ENCODE data around the gene RHOV. TPM values are rescaled to one million over a fixed set of nuclear protein-coding genes. Genes with fewer than 3 reads are reported as not detected.

The RHOV gene
- total and polyA plus RNA-seq, 7 donors: 0.10 to 0.23 TPM; not detected in 5

DNA sequence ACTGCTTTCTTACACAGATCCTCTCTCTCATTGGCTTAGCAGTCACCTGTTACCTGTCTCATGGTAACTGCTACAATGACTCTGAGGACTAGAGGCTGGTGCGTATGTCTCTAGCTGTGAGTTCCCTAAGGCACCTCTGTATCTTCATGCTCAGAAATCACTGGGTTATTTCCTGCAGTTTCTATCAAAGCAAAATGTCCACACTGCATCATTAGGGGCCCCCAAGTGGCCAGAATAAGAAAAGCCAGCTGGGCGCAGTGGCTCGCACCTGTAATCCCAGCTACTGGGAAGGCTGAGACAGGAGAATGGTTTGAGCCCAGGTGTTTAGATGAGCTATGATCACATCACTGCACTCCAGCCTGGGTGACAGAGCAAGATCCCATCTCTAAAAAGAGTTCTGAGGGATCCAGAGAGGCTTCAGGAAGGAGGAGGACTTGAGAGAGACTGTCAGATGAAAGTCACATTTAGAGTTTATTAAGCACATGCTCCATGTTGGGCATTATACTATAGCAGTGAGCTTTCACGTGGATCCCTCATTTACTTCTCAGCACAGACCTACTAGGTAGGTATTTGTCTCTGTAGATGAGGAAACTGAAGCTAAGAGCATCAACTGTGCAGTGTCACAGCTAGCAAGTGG is 17.9 kb upstream of the RHOV start:
- no peaks in the 10 kb centered on the region for H3K27me3 ChIP-seq (ENCODE audit: insufficient read depth in 3 of 3, low read length in 2 of 3)
- no peak overlapping the region for H3K27ac ChIP-seq
- WGBS, 3 donors: 21 to 30% (median 23%) methylated on average over 4 of the region's 4 CpGs
- DNase-seq: no peak
- peaks cover 16% of the 10 kb centered on the region for H3K4me1 ChIP-seq
- intact Hi-C loops (cut with DNase I): loop anchor here (2.0 to 5.0 kb wide), 6 partner anchors 31 to 375 kb away; partner anchors contain the start of gene KNL1 (in 1 of the 2)
- H3K4me3 ChIP-seq: no peak overlapping the region
- no peaks in the 10 kb centered on the region for H3K9me3 ChIP-seq
- peaks cover 0 to 13% of the 10 kb centered on the region in 2 donors for H3K36me3 ChIP-seq (ENCODE audit: insufficient read depth in 1 of 2, low read depth in 1 of 2)
- no peak for ATAC-seq
- TF ChIP-seq, protein P1, sequence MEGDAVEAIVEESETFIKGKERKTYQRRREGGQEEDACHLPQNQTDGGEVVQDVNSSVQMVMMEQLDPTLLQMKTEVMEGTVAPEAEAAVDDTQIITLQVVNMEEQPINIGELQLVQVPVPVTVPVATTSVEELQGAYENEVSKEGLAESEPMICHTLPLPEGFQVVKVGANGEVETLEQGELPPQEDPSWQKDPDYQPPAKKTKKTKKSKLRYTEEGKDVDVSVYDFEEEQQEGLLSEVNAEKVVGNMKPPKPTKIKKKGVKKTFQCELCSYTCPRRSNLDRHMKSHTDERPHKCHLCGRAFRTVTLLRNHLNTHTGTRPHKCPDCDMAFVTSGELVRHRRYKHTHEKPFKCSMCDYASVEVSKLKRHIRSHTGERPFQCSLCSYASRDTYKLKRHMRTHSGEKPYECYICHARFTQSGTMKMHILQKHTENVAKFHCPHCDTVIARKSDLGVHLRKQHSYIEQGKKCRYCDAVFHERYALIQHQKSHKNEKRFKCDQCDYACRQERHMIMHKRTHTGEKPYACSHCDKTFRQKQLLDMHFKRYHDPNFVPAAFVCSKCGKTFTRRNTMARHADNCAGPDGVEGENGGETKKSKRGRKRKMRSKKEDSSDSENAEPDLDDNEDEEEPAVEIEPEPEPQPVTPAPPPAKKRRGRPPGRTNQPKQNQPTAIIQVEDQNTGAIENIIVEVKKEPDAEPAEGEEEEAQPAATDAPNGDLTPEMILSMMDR (IDR thresholded peaks at IDR 0.05): peak; percentile 54

DNA sequence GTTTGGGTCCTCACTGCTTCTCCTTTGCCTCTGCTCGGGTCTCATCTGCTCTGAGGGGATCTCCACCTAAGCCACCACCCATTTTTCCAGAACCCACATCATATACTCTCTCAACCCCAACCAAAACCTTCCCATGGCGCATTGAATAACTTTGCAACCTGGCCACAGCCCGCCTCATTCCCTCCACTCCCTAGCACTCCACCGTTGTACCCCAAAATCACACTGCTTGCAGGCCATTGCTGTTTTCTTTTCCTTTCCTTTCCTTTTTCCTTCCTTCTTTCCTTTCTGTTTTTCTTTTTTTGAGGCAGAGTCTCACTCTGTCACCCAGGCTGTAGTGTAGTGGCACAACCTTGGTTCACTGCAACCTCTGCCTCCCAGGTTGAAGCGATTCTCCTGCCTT is 17.1 kb upstream of the RHOV start:
- H3K9me3 ChIP-seq: no peaks in the 10 kb centered on the region
- DNase-seq (no peak), ATAC-seq (no peak)
- H3K27ac ChIP-seq: no peak overlapping the region
- no peak overlapping the region for H3K4me3 ChIP-seq
- no peaks in the 10 kb centered on the region for H3K27me3 ChIP-seq (ENCODE audit: insufficient read depth in 3 of 3, low read length in 2 of 3)
- WGBS, 3 donors: 84 to 87% (median 85%) methylated on average over 5 of the region's 5 CpGs
- H3K36me3 ChIP-seq (ENCODE audit: insufficient read depth in 1 of 2, low read depth in 1 of 2): peaks cover 0 to 6% of the 10 kb centered on the region in 2 donors
- H3K4me1 ChIP-seq: peaks cover 16% of the 10 kb centered on the region
- intact Hi-C loops (cut with DNase I): loop anchor here (2.0 to 5.0 kb wide), 5 partner anchors 139 to 374 kb away; partner anchors contain the start of gene KNL1 (in 1 of the 2)
- TF ChIP-seq, protein P1 (IDR thresholded peaks at IDR 0.05): no peak

DNA sequence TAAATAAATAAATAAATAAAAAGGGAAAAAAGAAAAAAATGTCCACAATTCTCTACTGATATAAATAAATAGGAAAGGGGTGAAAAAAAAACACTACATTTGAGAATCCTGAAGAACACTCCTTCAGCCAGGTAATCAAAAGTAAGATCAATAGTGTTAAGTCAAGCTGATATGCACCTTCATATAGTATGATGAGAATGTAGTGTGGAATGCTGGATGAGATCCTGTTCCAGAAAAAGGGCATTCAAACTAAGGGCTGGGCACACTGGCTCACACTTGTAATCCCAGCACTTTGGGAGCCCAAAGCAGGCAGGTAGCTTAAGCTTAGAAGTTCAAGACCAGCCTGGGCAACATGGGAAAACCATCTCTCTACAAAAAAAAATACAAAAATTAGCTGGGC is 15.1 kb upstream of the RHOV start:
- Histone ChIP-seq H3K27ac (no peak overlapping the region), H3K27me3 (ENCODE audit: insufficient read depth in 3 of 3, low read length in 2 of 3) (no peaks in the 10 kb centered on the region), H3K4me3 (no peak overlapping the region), H3K36me3 (ENCODE audit: insufficient read depth in 1 of 2, low read depth in 1 of 2) (no peaks in the 10 kb centered on the region), H3K4me1 (peaks cover 5% of the 10 kb centered on the region), H3K9me3 (no peaks in the 10 kb centered on the region)
- TF ChIP-seq, protein P1 (IDR thresholded peaks at IDR 0.05): no peak
- DNase-seq: no peak
- intact Hi-C loops (cut with DNase I): no loop called here
- no peak for ATAC-seq

DNA sequence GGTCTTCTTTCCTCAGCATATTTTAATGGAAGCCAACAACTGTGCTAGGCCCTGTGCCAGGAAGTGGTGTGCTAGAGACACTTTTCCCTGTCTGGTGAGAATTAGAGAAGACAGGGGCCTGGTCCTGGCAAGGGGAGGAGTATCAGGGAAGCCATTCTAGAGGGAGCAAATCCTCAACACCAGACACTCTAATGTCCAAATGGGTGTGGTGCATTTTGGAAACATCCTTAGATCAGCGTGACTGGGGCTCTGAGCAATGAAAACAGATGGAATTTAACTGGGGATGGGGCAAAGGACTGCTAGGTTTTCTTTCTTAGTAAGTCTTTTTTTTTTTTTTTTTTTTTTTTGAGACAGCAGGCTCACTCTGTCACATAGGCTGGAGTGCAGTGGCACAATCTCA is 12.6 kb upstream of the RHOV start:
- Histone ChIP-seq H3K4me1 (no peaks in the 10 kb centered on the region), H3K9me3 (no peaks in the 10 kb centered on the region), H3K4me3 (no peak overlapping the region), H3K27me3 (ENCODE audit: insufficient read depth in 3 of 3, low read length in 2 of 3) (no peaks in the 10 kb centered on the region), H3K36me3 (ENCODE audit: insufficient read depth in 1 of 2, low read depth in 1 of 2) (no peaks in the 10 kb centered on the region), H3K27ac (no peak overlapping the region)
- TF ChIP-seq, protein P1 (IDR thresholded peaks at IDR 0.05): no peak
- intact Hi-C loops (cut with DNase I): no loop called here
- DNase-seq: no peak
- ATAC-seq: no peak
- 37 to 58% (median 50%) methylated on average over 1 of the region's 1 CpG for WGBS, 3 donors

DNA sequence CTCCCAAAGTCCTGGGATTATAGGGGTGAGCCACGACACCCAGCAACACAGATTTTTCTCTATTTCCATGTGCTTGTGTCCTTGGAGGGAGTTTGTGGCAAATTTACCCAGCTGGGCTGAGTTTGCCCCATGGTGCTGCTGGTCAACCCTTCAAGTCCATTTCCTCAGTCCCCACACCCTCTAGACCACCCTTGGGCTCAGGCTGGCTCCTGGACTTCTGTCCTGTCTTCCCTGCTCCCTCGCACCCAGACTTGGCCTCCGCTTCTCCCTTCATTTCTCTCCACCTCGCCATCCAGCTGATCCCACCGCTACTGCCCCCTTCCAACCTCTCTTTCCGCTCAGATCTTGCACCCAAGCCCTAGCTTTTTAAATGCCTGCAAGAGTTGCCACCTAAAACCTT is 7.3 kb upstream of the RHOV start:
- Histone ChIP-seq H3K4me1 (no peaks in the 10 kb centered on the region), H3K36me3 (ENCODE audit: insufficient read depth in 1 of 2, low read depth in 1 of 2) (no peaks in the 10 kb centered on the region), H3K27me3 (ENCODE audit: insufficient read depth in 3 of 3, low read length in 2 of 3) (no peaks in the 10 kb centered on the region), H3K9me3 (no peaks in the 10 kb centered on the region), H3K27ac (no peak overlapping the region), H3K4me3 (no peak overlapping the region)
- WGBS, 3 donors: 94 to 97% (median 96%) methylated on average over 6 of the region's 6 CpGs
- intact Hi-C loops (cut with DNase I): no loop called here
- no peak for ATAC-seq
- DNase-seq: no peak
- TF ChIP-seq, protein P1 (IDR thresholded peaks at IDR 0.05): no peak

All from psoas muscle (tissue), 8 donors.